ENCODE results near the gene CPLX4. TPM values are rescaled to one million over a fixed set of nuclear protein-coding genes. Genes with fewer than 3 reads are reported as not detected.

The CPLX4 gene
- total and polyA plus RNA-seq, 2 of the 8 experiments (the other 6 are each of a cell fraction or from before 2014, with no cell fraction given): not detected

- no peak for TF ChIP-seq POLR2AphosphoS5 (IDR thresholded peaks at IDR 0.05; ENCODE audit: low read depth, low read length)
- TF ChIP-seq ASH2L (IDR thresholded peaks at IDR 0.05; ENCODE audit: low read length): no peak
- TF ChIP-seq CEBPB (IDR thresholded peaks at IDR 0.05; ENCODE audit: low read depth, low read length): no peak
- TF ChIP-seq POLR2A (IDR thresholded peaks at IDR 0.05; ENCODE audit: control extremely low read depth in 1 of 2, low read depth in 2 of 2, low read length in 2 of 2): no peak
- TF ChIP-seq PHF8 (conservative IDR thresholded peaks at IDR 0.05; ENCODE audit: low read depth, low read length): no peak
- TF ChIP-seq USF2 (IDR thresholded peaks at IDR 0.05; ENCODE audit: low read length): no peak
- TF ChIP-seq BACH1 (IDR thresholded peaks at IDR 0.05; ENCODE audit: low read length): no peak
- no peak for TF ChIP-seq CREB1 (IDR thresholded peaks at IDR 0.05)
Measured at GRCh38 chr18:59318460-59319050, at the start of gene CPLX4 (continued).

Data from H1 (cell line).